Measurements from ENCODE around the gene PERM1.
"Not testable (repeated sequence)": the region's sequence is repeated elsewhere in the genome, so short reads cannot be mapped to it uniquely, and the experiment has no call there.

PERM1 gene, protein sequence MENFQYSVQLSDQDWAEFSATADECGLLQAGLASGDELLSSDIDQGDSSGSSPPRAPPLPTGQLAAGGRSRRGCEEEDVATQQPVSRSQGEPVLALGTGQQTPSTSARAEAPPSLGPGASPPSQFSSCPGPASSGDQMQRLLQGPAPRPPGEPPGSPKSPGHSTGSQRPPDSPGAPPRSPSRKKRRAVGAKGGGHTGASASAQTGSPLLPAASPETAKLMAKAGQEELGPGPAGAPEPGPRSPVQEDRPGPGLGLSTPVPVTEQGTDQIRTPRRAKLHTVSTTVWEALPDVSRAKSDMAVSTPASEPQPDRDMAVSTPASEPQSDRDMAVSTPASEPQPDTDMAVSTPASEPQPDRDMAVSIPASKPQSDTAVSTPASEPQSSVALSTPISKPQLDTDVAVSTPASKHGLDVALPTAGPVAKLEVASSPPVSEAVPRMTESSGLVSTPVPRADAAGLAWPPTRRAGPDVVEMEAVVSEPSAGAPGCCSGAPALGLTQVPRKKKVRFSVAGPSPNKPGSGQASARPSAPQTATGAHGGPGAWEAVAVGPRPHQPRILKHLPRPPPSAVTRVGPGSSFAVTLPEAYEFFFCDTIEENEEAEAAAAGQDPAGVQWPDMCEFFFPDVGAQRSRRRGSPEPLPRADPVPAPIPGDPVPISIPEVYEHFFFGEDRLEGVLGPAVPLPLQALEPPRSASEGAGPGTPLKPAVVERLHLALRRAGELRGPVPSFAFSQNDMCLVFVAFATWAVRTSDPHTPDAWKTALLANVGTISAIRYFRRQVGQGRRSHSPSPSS

DNA sequence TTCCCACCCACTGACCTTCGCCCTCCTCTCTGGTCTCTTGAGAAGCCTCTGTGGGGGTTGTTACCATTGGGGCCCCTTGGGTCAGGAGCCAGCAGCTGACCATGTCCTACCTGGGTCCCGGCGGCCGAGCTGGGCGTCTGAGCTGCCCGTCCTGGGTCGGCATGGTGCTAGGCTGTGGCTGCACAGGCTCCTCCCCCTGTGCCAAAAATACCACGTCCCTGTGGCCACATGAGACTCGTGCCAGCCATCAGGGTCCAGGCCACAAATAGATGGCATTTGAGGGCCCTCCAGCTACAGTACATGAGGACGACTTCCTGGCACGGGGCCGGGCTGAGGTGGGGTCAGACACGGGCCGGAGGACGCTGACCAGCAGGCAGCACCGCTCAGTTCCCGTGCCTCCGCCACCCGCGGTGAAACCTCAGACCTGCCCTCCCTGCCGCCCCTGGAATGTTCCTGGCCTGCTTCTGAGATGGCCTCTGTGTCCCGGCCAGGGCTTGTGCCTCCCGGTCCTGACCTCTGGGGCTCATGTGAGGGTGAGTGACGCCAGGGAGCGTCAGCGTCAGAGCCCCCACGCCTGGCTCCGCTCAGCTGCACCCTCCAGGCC, at the start of gene PERM1:
Gene PERM1, minus strand, starts transcription at position 139 of the 604 bp plus-strand sequence. CDS start 1,064 bp downstream, outside the sequence.
- H3K36me3 Mint-ChIP-seq: no peaks in the 10 kb centered on the region
- peaks cover 11% of the 10 kb centered on the region for H3K27me3 Mint-ChIP-seq
- H3K27ac Mint-ChIP-seq: no peak within 1 kb of the TSS
- H3K9me3 Mint-ChIP-seq (ENCODE audit: low read depth): no peaks in the 10 kb centered on the region
- peaks cover 3% of the 10 kb centered on the region for H3K4me1 Mint-ChIP-seq (ENCODE audit: low read depth)
- no peak within 1 kb of the TSS for H3K4me3 Mint-ChIP-seq

DNA sequence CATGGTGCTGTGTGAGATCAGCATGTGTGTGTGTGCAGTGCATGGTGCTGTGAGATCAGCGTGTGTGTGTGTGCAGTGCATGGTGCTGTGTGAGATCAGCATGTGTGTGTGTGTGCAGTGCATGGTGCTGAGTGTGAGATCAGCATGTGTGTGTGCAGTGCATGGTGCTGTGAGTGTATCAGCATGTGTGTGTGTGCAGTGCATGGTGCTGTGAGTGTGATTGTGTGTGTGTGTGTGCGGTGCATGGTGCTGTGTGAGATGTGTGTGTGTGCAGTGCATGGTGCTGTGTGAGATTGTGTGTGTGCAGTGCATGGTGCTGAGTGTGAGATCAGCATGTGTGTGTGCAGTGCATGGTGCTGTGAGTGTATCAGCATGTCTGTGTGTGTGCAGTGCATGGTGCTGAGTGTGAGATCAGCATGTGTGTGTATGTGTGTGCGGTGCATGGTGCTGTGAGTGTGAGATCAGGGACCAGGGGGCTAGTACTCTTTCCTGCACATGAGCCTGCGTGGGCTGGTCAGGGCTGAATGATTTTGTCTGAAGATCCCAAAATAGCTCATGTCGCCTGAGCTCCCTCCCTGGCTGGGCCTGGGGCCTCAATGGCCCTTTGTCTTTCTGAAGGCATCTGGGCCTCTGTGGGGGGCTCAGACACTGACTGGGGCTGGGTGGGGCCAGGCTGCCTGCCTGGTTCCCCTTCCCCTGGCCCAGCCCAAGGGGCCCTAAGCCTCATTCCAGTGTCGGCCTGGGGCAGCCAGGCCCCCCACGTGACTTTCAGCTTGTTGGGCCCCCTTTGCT, 49.2 kb upstream of the PERM1 start:
- not testable (repeated sequence) for H3K36me3 Mint-ChIP-seq; H3K27ac Mint-ChIP-seq; H3K27me3 Mint-ChIP-seq; H3K9me3 Mint-ChIP-seq (ENCODE audit: low read depth); H3K4me1 Mint-ChIP-seq (ENCODE audit: low read depth); H3K4me3 Mint-ChIP-seq

DNA sequence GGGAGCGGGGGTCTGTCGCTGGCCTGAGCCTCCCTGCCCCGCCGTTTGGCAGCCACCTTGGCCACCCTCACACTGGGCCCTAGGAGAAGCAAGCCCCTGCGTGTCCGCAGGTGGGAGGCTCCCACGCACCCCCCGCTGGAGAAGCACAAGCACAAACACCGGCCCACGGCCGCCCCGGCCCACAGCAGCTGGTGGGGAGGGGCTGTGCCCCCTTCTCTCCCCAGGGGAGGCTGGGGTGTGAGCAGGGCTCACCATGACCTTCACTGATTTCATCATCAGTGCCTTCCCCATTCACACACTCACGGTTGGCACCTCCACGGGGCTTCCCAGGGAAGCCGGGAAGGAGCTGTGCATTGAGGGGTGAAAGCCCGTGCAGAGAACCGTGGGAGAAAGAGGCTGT, 45.9 kb upstream of the PERM1 start:
- H3K4me3 Mint-ChIP-seq: no peak overlapping the region
- no peaks in the 10 kb centered on the region for H3K27me3 Mint-ChIP-seq
- no peaks in the 10 kb centered on the region for H3K9me3 Mint-ChIP-seq (ENCODE audit: low read depth)
- peaks cover 6% of the 10 kb centered on the region for H3K4me1 Mint-ChIP-seq (ENCODE audit: low read depth)
- H3K36me3 Mint-ChIP-seq: no peaks in the 10 kb centered on the region
- H3K27ac Mint-ChIP-seq: no peak overlapping the region

DNA sequence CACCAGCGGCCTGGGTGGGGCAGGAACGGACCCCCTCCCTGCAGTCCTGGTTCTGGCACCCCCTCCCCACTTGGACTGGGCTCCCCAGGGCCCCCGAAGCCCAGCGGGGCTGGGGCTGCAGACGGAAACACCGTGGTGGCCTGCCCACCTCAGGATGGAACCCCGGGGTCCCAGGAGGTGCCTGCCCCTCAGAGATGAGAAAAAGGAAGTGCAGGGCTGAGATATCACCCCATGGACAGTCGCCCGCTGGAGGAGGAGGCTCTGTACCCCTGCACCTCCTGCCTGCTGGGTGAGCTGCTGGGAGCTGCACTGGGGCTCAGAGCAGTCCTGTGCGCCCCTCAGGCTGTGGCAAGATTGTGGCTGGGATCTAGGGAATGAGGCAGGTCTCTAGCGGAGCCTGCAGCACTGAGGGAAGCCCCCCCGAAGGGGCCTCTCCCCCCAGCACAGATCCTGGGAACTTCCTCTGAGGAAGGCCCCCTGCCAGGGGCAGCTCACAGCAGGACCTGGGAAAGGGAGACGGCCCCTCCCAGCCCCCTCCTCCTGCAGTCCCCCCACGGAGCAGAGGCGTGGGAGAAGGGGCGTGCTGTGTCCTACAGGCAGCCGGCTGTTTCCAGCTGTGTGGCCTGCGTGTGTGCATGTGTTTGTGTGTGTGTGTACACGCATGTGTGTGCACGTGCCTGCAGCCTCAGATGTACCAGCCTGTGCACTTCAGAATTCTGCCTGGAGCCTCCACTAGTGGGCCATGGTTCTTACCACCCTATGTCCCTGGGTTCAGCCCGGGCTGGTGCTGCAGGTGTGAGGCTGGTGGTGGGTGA, 44.9 kb upstream of the PERM1 start:
- peaks cover 5% of the 10 kb centered on the region for H3K4me1 Mint-ChIP-seq (ENCODE audit: low read depth)
- H3K9me3 Mint-ChIP-seq (ENCODE audit: low read depth): no peaks in the 10 kb centered on the region
- no peak overlapping the region for H3K4me3 Mint-ChIP-seq
- H3K27me3 Mint-ChIP-seq: no peaks in the 10 kb centered on the region
- H3K36me3 Mint-ChIP-seq: no peaks in the 10 kb centered on the region
- no peak overlapping the region for H3K27ac Mint-ChIP-seq

DNA sequence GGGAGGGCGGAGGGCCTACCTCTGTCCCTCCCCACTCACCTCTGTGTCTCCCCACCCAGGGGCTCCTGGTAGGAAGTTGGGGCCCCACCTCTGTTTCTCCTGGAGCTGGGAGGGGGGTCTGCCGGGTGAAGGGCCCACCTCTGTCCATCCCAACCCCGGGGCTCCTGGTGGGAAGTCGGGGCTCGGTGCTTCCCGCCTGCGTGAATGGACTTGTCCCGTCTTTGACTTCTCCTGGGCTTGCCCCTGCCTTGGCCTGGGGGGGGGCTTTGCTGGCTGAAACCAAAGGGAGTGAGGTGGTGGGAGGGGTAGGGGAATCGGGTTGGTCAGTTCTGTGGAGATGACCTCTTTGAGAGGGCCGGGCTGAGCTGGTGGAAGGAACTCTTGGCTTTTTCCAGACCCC, 43.8 kb upstream of the PERM1 start:
- Mint-ChIP-seq H3K36me3 (no peaks in the 10 kb centered on the region), H3K27me3 (no peaks in the 10 kb centered on the region), H3K27ac (no peak overlapping the region), H3K9me3 (ENCODE audit: low read depth) (no peaks in the 10 kb centered on the region), H3K4me1 (ENCODE audit: low read depth) (peaks cover 5% of the 10 kb centered on the region), H3K4me3 (no peak overlapping the region)

DNA sequence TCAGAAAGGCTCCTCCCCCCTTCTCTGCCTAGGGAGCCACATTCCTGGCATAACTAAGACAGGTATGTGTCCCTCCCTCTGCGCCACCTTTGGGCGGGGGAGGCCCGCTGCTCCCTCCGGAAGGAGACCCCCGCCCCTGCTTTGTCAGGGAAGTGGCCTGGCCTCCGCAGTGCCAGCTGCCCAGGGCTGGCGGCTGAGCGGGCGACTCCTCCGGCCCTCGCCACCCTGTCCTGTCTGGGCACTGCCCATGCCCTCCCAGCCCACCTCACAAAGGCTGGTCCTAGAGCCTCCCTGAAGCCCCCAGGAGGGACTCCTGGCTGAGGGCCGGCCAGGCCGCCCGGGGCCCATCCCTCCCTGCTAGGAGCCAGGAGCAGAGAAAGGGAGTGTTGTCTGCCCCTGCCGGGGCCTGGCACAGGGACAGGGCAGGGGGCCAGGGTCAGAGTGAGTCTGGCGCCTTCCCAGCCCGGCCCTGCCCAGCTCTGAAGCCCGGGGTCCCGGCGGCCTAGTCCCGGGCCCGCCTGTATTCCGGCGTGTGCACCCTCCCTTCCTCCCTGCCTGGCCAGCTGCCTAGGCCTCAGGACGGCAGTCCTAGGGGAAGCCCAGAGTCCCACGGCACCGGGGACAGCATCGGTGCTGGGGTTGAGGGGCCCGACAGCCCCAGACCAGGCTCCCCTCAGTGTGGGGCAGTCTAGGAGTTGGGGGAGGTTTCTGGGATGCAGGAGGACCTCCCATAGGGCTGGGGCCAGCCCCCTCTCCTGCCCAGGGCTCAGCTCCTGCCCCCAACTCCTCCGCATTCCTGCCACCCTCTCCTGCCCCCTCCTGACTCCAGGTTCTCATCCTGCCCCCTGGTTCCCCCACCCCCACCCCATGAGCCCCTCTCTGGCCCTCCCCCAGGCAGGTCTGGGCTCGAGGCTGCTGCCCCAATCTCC, 43.1 kb upstream of the PERM1 start:
- Mint-ChIP-seq H3K9me3 (ENCODE audit: low read depth) (no peaks in the 10 kb centered on the region), H3K27me3 (no peaks in the 10 kb centered on the region), H3K4me3 (no peak overlapping the region), H3K27ac (no peak overlapping the region), H3K4me1 (ENCODE audit: low read depth) (peaks cover 5% of the 10 kb centered on the region), H3K36me3 (no peaks in the 10 kb centered on the region)

DNA sequence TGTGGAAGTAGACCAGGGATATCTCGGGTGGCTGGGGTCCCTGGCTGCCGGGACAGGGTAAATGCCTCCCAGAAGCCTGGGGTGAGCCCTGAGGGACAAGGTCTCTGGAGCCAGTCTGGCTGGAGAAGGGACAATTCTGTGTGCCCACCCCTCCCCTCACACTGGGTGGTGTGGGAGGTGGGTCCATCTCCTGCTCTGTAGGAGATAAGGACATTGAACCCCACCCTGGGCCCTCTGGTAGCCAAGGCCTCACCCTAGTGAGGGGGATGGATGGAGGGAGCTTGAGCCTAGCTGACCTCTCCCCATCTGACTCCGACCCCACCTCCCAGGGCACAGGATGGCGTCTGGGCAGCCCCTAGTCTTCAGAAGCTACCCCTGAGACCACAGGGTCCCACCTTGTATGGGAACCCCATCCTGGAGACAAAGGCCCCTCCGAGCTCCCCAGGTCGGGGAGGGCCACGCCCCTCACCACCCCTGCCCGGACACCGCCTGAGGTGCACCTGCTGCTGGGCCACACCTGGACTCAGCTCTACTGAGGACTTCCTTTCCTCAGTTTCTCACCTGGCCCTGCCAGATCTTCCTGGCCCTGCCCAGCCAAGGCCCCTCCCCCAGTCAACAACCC, 42.4 kb upstream of the PERM1 start:
- Mint-ChIP-seq H3K4me1 (ENCODE audit: low read depth) (peaks cover 5% of the 10 kb centered on the region), H3K36me3 (no peaks in the 10 kb centered on the region), H3K27me3 (no peaks in the 10 kb centered on the region), H3K4me3 (no peak overlapping the region), H3K27ac (no peak overlapping the region), H3K9me3 (ENCODE audit: low read depth) (no peaks in the 10 kb centered on the region)

DNA sequence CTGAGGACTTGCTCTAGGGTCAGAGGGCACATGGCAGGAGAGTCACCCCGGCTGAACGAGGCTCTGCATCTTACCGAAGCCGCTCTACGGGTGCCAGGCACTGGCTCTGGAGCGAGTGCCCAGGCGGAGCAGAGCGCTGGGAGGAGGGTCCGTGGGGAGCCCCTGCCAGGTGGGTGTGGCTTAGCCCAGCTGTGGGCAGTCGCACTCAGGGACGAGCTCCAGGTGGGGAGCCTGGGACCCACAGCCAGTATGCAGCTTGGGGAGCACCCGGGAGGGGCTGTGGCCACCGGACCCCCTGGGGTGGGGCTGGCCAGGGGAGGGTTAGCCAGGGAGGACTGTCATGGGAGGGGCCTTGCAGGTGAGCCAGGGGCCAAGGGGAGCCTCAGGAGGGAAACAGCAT, 41.8 kb upstream of the PERM1 start:
- H3K27me3 Mint-ChIP-seq: no peaks in the 10 kb centered on the region
- no peak overlapping the region for H3K27ac Mint-ChIP-seq
- H3K4me3 Mint-ChIP-seq: no peak overlapping the region
- H3K36me3 Mint-ChIP-seq: no peaks in the 10 kb centered on the region
- H3K9me3 Mint-ChIP-seq (ENCODE audit: low read depth): no peaks in the 10 kb centered on the region
- H3K4me1 Mint-ChIP-seq (ENCODE audit: low read depth): peaks cover 7% of the 10 kb centered on the region

DNA sequence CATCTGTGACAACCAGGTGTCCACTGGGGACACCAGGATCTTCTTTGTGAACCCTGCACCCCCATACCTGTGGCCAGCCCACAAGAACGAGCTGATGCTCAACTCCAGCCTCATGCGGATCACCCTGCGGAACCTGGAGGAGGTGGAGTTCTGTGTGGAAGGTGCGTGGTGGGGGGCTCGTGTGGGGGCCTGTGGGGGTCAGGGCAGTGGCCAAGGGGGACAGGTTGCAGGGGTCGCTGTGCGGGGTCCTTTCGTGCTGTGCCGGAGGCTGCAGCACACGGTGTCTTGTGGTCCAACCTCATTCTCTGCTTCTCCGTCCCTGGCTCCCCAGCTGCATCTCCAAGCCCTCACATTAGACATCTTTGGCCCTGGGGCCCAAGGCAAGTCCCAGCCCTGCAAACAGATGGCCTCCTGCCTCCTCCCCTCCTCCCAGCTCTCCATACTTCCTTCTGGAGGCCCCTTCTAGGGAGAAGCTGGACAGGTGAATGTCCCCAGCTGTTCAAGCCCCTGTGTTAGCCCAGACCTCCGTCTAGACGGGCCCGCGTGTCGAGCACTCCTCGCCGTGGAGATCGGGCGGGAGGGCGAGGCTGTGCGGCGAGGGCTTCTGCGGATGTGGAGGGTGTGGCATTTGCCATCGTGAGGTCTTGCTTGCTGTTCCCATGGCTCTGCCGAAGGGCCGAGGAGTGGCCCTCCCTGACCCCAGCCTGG, 40.6 kb upstream of the PERM1 start:
- H3K9me3 Mint-ChIP-seq (ENCODE audit: low read depth): no peaks in the 10 kb centered on the region
- no peaks in the 10 kb centered on the region for H3K36me3 Mint-ChIP-seq
- H3K4me1 Mint-ChIP-seq (ENCODE audit: low read depth): peaks cover 9% of the 10 kb centered on the region
- H3K4me3 Mint-ChIP-seq: no peak overlapping the region
- H3K27ac Mint-ChIP-seq: no peak overlapping the region
- H3K27me3 Mint-ChIP-seq: no peaks in the 10 kb centered on the region

DNA sequence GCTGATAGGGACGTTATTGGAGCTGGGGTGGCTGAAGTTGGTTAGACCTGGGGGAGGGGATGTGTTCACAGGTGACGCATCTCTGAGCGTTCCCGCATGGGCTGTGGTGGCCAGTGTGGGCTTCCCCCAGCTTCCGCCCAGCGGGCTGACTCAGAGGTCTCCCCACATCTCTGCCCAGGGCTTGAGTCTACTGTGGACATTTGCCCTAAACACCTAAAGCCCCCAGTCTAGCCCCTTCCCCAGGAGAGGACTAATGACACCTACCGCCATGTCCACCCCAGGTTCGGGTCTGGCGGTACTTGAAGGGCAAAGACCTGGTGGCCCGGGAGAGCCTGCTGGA, 40.0 kb upstream of the PERM1 start:
- no peak overlapping the region for H3K4me3 Mint-ChIP-seq

DNA sequence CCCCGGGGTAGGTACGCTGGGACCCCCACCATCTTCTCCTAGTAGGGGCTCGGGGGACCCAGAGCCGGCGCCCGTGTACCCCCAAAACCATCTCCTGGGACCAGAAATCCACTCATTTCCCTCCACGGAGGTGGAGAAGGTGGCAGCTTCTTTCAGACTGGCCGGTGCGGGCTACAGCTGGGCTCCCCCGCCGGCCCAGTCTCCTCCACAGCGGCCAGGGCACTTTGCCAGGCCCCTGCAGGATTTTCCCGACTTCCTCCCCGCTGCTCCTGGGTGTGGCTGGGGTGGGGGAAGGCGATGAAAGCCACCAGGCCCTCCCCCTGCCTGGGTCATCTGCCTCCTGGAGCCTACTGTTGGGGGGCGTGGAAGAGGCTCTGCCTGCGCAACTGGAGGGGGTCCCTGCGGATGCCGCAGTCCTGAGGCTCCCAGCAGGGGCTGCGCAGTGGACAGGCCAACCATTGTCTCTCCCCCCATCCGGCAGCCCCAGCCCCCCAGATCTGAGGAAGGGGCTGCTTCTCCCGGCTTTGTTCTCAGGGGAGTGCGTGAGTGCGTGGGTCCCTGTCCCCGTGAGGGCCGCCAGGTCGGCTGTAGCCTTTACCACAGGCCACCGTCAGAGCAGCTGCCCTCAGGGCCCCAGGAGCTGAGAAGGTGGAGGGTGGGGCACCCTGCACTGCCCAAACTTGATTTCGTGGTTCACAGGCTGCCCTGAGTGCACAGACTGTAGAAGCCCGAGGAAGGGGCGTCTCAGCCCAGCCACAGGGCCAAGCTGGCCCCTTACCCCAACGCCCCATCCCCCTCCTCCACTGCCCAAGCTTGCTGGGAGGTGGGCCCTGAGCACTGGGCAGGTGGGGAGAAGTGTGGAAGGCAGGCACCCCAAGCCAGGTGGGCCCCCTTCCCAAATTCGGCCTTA, 39.4 kb upstream of the PERM1 start:
- Mint-ChIP-seq H3K4me1 (ENCODE audit: low read depth) (peaks cover 13% of the 10 kb centered on the region), H3K27ac (no peak overlapping the region), H3K36me3 (peaks cover 2% of the 10 kb centered on the region), H3K4me3 (no peak overlapping the region), H3K9me3 (ENCODE audit: low read depth) (no peaks in the 10 kb centered on the region), H3K27me3 (no peaks in the 10 kb centered on the region)

More for the DNA sequence above, 40.0 kb upstream of the PERM1 start:
- H3K4me1 Mint-ChIP-seq (ENCODE audit: low read depth): peaks cover 13% of the 10 kb centered on the region
- H3K27ac Mint-ChIP-seq: no peak overlapping the region
- H3K36me3 Mint-ChIP-seq: peaks cover 2% of the 10 kb centered on the region
- no peaks in the 10 kb centered on the region for H3K27me3 Mint-ChIP-seq
- no peaks in the 10 kb centered on the region for H3K9me3 Mint-ChIP-seq (ENCODE audit: low read depth)

All from activated naive CD8-positive, alpha-beta T cell (primary cell).